PC-3 (cell line): Measurements from ENCODE around the gene AP4E1. TPM values are rescaled to one million over a fixed set of nuclear protein-coding genes. Genes with fewer than 3 reads are reported as not detected.

ENCODE experiments used
- ATAC-seq: fragments of 200-7000 bp; cut with Tn5 transposase; 2 replicates; pipeline ENCODE4 v1.9.1; 2020; ENCODE audit warnings: mild to moderate bottlenecking, moderate library complexity
- BruUV-seq: library from RNA; stranded (reverse); fragments of 400-500 nt; replicated peaks from 2 replicates; lab custom pipeline; 2021; lab: Mats Ljungman, UMichigan
- CTCF ChIA-PET: fragments of 300-600 bp; sonication (Branson Sonifier 250); formaldehyde crosslinking; loops from one replicate; lab custom pipeline; 2022; ENCODE audit warnings: antibody characterized with exemption; lab: Charles Lee
- POLR2A ChIA-PET: fragments of 300-600 bp; sonication (Branson Sonifier 250); formaldehyde crosslinking; loops from one replicate; lab custom pipeline; 2022; ENCODE audit warnings: antibody characterized with exemption; ENCODE audit not compliant: unreplicated experiment; lab: Charles Lee
- DNase-seq: peaks from one replicate; pipeline ENCODE4 v3.0.0-alpha.2; 2015
- H2AFZ ChIP-seq: fragments of 300-600 bp; sonication (generic); 2 replicates; pipeline ENCODE4 v1.6.0; 2016; ENCODE audit warnings: antibody characterized with exemption, low read length
- H3F3A ChIP-seq: fragments of 300-600 bp; sonication (generic); one replicate; pipeline ENCODE4 v1.6.0; 2017; ENCODE audit warnings: antibody characterized with exemption, low read length, control low read depth, mild to moderate bottlenecking; ENCODE audit not compliant: unreplicated experiment
- H3K27ac ChIP-seq: fragments of 300-600 bp; sonication (generic); 2 replicates; pipeline ENCODE4 v1.5.1; 2016; ENCODE audit warnings: mild to moderate bottlenecking, low read length
- H3K27me3 ChIP-seq: fragments of 300-600 bp; sonication (generic); 2 replicates; pipeline ENCODE4 v1.6.1; 2016; ENCODE audit warnings: low read length, mixed read lengths
- H3K36me3 ChIP-seq: fragments of 300-600 bp; sonication (generic); 2 replicates; pipeline ENCODE4 v1.6.1; 2016; ENCODE audit warnings: low read depth, mixed run types, low read length, mixed read lengths
- H3K4me1 ChIP-seq: fragments of 300-600 bp; sonication (generic); 2 replicates; pipeline ENCODE4 v1.5.1; 2016; ENCODE audit warnings: low read length; ENCODE audit not compliant: insufficient read depth
- H3K4me2 ChIP-seq: fragments of 300-600 bp; sonication (generic); 2 replicates; pipeline ENCODE4 v1.6.0; 2016; ENCODE audit warnings: low read length
- H3K4me3 ChIP-seq: fragments of 300-600 bp; sonication (generic); 2 replicates; pipeline ENCODE4 v1.5.1; 2016; ENCODE audit warnings: mild to moderate bottlenecking, low read length, mixed read lengths
- H3K79me2 ChIP-seq: fragments of 300-600 bp; sonication (generic); 2 replicates; pipeline ENCODE4 v1.6.1; 2017; ENCODE audit warnings: low read length, mixed read lengths
- H3K9ac ChIP-seq: fragments of 300-600 bp; sonication (generic); 2 replicates; pipeline ENCODE4 v1.6.0; 2016; ENCODE audit warnings: mild to moderate bottlenecking, low read length
- H3K9me2 ChIP-seq: fragments of 300-600 bp; sonication (generic); replicated peaks from 2 replicates; pipeline ENCODE4 v1.6.1; 2016; ENCODE audit warnings: mixed run types, low read length, mixed read lengths
- H3K9me3 ChIP-seq: fragments of 300-600 bp; sonication (generic); 2 replicates; pipeline ENCODE4 v1.6.1; 2016; ENCODE audit warnings: low read length, mixed read lengths
- H4K20me1 ChIP-seq: fragments of 300-600 bp; sonication (generic); 2 replicates; pipeline ENCODE4 v1.6.1; 2016; ENCODE audit warnings: low read length, mixed read lengths
- EZH2 ChIP-seq: fragments of 300-600 bp; sonication (generic); IDR thresholded peaks from one replicate; pipeline ENCODE4 v1.6.1; 2017; ENCODE audit warnings: antibody characterized with exemption, mild to moderate bottlenecking, low read length; ENCODE audit not compliant: unreplicated experiment
- EZH2phosphoT487 ChIP-seq: fragments of 300-600 bp; sonication (generic); IDR thresholded peaks from 2 replicates; pipeline ENCODE4 v1.6.1; 2018; ENCODE audit warnings: mild to moderate bottlenecking, antibody characterized with exemption, low read length, borderline replicate concordance
- intact Hi-C: fragments of 100-400 bp; cut with micrococcal nuclease; formaldehyde crosslinking; loops from 2 replicates; pipeline ENCODE4 v1.9.0; 2023
- total RNA-seq: library from RNA; depleted of rRNA; stranded (reverse); fragments of >200 nt; gene quantifications from 2 replicates; pipeline ENCODE4 v1.2.3, GENCODE V29; 2014
- TF ChIP-seq, protein P1 (sequence below): fragments of 300-600 bp; sonication (generic); conservative IDR thresholded peaks from 2 replicates; pipeline ENCODE4 v1.5.1; 2017; ENCODE audit warnings: antibody characterized with exemption, low read depth, mild to moderate bottlenecking, low read length

Gene AP4E1
- total RNA-seq, 1 experiment from 2014 or later, result 6.0 TPM

DNA sequence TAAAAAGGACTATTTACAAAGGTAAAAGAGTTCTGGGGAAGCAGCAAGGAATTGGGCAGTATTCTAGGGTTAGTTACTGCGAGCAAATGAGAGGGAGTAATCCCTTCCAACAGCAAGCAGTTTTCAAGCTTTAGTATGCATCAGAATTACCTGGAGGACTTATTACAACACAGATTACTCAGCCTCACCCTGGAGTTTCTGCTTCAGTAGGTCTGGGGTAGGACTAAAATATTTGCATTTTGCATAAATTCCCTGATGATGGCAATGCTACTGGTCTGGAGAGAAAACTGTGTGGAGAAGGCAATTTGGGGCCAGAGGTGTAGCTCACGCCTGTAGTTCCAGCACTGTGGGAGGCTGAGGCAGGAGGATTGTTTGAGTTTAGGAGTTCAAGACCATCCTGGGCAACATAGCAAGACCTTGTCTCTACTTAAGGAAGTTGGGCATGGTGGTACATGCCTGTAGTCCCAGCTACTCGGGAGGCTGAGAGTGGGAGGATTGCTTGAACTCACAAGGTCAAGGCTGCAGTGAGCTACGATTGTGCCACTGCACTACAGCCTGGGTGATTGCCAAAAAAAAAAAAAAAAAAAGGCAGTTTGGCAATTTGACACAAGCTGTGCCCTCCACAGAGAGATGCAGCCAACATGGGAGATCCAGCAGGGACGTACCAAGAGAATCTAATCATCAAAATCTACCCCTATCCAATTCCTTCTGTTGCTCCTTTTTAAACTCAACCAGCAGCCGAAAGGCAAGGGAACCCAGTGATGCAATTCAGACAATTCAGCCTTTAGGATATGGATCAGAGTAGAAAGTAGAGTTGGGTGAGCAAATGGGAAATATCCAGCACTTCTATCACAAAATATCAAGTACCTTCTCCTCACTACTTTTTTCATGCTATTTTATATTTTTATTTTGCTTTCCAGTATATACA lies 27.1 kb upstream of the AP4E1 start:
- H3K36me3 ChIP-seq, result no peaks in the 10 kb centered on the region
- H3K4me1 ChIP-seq, result peaks cover 37% of the 10 kb centered on the region
- H3F3A ChIP-seq, result peaks cover 9% of the 10 kb centered on the region
- ChIA-PET CTCF (no interaction called here), POLR2A (interaction anchor here (0.6 kb wide), 1 partner anchor 25 kb away, joined by 7 read pairs; no protein-coding TSS in a partner anchor)
- DNase-seq, result no peak
- no peaks in the 10 kb centered on the region for H3K79me2 ChIP-seq
- intact Hi-C loops, result no loop called here
- no peaks in the 10 kb centered on the region for H3K27me3 ChIP-seq
- no peak overlapping the region for H3K27ac ChIP-seq
- BruUV-seq, result TSS peak; percentile 40
- no peaks in the 10 kb centered on the region for H3K9me2 ChIP-seq
- TF ChIP-seq EZH2, result no peak
- TF ChIP-seq, protein P1, sequence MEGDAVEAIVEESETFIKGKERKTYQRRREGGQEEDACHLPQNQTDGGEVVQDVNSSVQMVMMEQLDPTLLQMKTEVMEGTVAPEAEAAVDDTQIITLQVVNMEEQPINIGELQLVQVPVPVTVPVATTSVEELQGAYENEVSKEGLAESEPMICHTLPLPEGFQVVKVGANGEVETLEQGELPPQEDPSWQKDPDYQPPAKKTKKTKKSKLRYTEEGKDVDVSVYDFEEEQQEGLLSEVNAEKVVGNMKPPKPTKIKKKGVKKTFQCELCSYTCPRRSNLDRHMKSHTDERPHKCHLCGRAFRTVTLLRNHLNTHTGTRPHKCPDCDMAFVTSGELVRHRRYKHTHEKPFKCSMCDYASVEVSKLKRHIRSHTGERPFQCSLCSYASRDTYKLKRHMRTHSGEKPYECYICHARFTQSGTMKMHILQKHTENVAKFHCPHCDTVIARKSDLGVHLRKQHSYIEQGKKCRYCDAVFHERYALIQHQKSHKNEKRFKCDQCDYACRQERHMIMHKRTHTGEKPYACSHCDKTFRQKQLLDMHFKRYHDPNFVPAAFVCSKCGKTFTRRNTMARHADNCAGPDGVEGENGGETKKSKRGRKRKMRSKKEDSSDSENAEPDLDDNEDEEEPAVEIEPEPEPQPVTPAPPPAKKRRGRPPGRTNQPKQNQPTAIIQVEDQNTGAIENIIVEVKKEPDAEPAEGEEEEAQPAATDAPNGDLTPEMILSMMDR, result no peak
- no peak for TF ChIP-seq EZH2phosphoT487
- H3K9ac ChIP-seq, result no peak overlapping the region
- H3K4me3 ChIP-seq, result no peak overlapping the region
- no peaks in the 10 kb centered on the region for H4K20me1 ChIP-seq
- H2AFZ ChIP-seq, result no peak overlapping the region
- 0 out of 2 replicates have a peak overlapping the region, but pooled peaks have one; percentile 15 for H3K4me2 ChIP-seq
- no peak for ATAC-seq
- no peaks in the 10 kb centered on the region for H3K9me3 ChIP-seq

DNA sequence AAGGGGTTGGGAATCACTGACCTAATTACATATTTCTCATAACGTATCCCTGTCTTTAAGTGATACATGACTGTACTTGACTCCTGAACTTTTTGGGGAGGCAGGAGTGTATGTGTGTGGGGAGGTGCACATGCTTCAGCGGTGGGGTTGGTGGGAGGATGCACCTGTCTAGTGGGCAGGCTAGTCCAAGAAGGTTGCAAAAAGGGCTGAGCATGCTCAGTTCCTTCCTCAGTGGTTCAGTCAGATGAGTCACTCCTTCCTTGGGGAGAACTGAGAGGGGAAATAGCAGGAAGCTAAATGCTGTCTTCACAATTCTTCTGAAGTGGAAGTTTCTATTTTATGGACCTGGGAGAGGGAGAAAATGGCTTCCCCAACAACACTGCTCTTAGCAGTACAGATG lies 24.6 kb upstream of the AP4E1 start:
- intact Hi-C loops, result loop anchor here (2.0 kb wide), 2 partner anchors 25 to 117 kb away; partner anchors contain the start of gene AP4E1
- Histone ChIP-seq H2AFZ (peak overlapping the region; percentile 23), H3K79me2 (no peaks in the 10 kb centered on the region), H3K4me3 (peak overlapping the region; percentile 51; the same call in 1 of the 2 replicates), H3K27ac (peak overlapping the region; percentile 99), H3K36me3 (no peaks in the 10 kb centered on the region), H3K27me3 (no peaks in the 10 kb centered on the region), H3F3A (peaks cover 9% of the 10 kb centered on the region), H3K9me3 (no peaks in the 10 kb centered on the region), H4K20me1 (no peaks in the 10 kb centered on the region), H3K4me2 (peak overlapping the region; percentile 86), H3K4me1 (peaks cover 31% of the 10 kb centered on the region), H3K9ac (peak overlapping the region; percentile 76), H3K9me2 (no peaks in the 10 kb centered on the region)
- no TSS peak for BruUV-seq
- DNase-seq (peak; percentile 61), ATAC-seq (no peak)
- POLR2A ChIA-PET, result no interaction called here
- CTCF ChIA-PET, result no interaction called here
- TF ChIP-seq, protein P1, result no peak
- TF ChIP-seq EZH2 (no peak), EZH2phosphoT487 (no peak)
